Measurements from ENCODE around the gene WARS2.

Gene WARS2

GRCh38 chr1:119005724-119006405, 134.6 kb downstream of the WARS2 start:
- Histone ChIP-seq H3K4me3 (ENCODE audit: low read depth in 1 of 2, low read length in 2 of 2) (no peak overlapping the region), H3K36me3 (ENCODE audit: control insufficient read depth in 1 of 2, insufficient read depth in 2 of 2, low read length in 2 of 2) (no peaks in the 10 kb centered on the region), H3K9ac (ENCODE audit: low read depth in 1 of 2, low read length in 2 of 2) (no peak overlapping the region), H3K4me1 (ENCODE audit: control insufficient read depth in 1 of 2, insufficient read depth in 2 of 2, low read length in 2 of 2) (peaks cover 12% of the 10 kb centered on the region in 2 donors), H3K27ac (ENCODE audit: low read depth, low read length) (no peak overlapping the region), H3K9me3 (ENCODE audit: control insufficient read depth in 1 of 2, low read length in 2 of 2) (no peaks in the 10 kb centered on the region), H3K27me3 (ENCODE audit: control insufficient read depth in 1 of 2, insufficient read depth in 2 of 2, low read length in 2 of 2) (peaks cover 71 to 90% of the 10 kb centered on the region in 2 donors)

DNA sequence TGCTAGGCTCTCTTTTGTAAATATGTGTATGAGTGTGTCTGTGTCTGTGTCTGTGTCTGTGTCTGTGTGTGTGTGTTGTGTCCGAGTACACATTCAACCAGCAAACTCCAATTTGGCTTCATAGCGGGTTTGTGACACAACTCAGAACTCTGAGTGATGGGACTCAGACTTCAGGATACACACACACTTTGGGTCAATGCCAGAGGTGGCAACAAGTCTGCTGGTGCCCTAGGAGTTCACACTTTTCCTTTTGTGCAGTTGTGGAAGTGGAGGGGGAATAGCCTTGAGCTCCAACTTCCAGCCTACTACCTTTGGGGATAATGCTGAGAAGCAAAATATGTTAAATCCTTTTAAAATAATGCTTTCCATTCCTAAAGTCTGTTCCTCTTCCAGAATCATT, 135.7 kb downstream of the WARS2 start:
- Histone ChIP-seq H3K9me3 (ENCODE audit: control insufficient read depth in 1 of 2, low read length in 2 of 2) (no peaks in the 10 kb centered on the region), H3K36me3 (ENCODE audit: control insufficient read depth in 1 of 2, insufficient read depth in 2 of 2, low read length in 2 of 2) (no peaks in the 10 kb centered on the region), H3K4me1 (ENCODE audit: control insufficient read depth in 1 of 2, insufficient read depth in 2 of 2, low read length in 2 of 2) (peaks cover 12 to 16% of the 10 kb centered on the region in 2 donors), H3K27ac (ENCODE audit: low read depth, low read length) (no peak overlapping the region), H3K27me3 (ENCODE audit: control insufficient read depth in 1 of 2, insufficient read depth in 2 of 2, low read length in 2 of 2) (peaks cover 82 to 91% of the 10 kb centered on the region in 2 donors), H3K9ac (ENCODE audit: low read depth in 1 of 2, low read length in 2 of 2) (no peak overlapping the region), H3K4me3 (ENCODE audit: low read depth in 1 of 2, low read length in 2 of 2) (no peak overlapping the region)

DNA sequence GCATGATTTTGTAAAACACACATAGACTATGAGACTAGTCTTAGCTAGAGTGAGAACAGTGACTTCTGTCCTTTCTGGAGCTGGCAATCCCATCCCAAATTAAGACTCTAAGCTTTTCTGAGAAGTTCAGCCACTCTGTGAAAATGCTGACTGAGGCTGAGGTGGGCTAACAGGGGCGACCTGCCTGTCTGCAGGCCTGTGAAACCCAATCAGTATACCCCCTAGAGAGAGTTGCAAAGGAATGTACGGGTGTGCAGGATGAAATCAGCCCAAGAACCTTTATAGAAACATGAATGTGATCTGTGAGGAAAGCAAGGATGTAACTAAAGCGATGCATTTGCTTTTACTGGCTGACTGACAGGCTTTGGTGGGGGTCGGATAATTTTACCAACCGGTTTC, 136.3 kb downstream of the WARS2 start:
- Histone ChIP-seq H3K36me3 (ENCODE audit: control insufficient read depth in 1 of 2, insufficient read depth in 2 of 2, low read length in 2 of 2) (no peaks in the 10 kb centered on the region), H3K9me3 (ENCODE audit: control insufficient read depth in 1 of 2, low read length in 2 of 2) (no peaks in the 10 kb centered on the region), H3K27ac (ENCODE audit: low read depth, low read length) (no peak overlapping the region), H3K4me3 (ENCODE audit: low read depth in 1 of 2, low read length in 2 of 2) (no peak overlapping the region), H3K9ac (ENCODE audit: low read depth in 1 of 2, low read length in 2 of 2) (no peak overlapping the region), H3K4me1 (ENCODE audit: control insufficient read depth in 1 of 2, insufficient read depth in 2 of 2, low read length in 2 of 2) (peaks cover 12 to 16% of the 10 kb centered on the region in 2 donors), H3K27me3 (ENCODE audit: control insufficient read depth in 1 of 2, insufficient read depth in 2 of 2, low read length in 2 of 2) (peaks cover 87 to 91% of the 10 kb centered on the region in 2 donors)

- Histone ChIP-seq H3K36me3 (ENCODE audit: control insufficient read depth in 1 of 2, insufficient read depth in 2 of 2, low read length in 2 of 2) (no peaks in the 10 kb centered on the region), H3K9ac (ENCODE audit: low read depth in 1 of 2, low read length in 2 of 2) (no peak overlapping the region), H3K9me3 (ENCODE audit: control insufficient read depth in 1 of 2, low read length in 2 of 2) (no peaks in the 10 kb centered on the region), H3K4me3 (ENCODE audit: low read depth in 1 of 2, low read length in 2 of 2) (no peak overlapping the region), H3K4me1 (ENCODE audit: control insufficient read depth in 1 of 2, insufficient read depth in 2 of 2, low read length in 2 of 2) (peaks cover 11 to 15% of the 10 kb centered on the region in 2 donors), H3K27me3 (ENCODE audit: control insufficient read depth in 1 of 2, insufficient read depth in 2 of 2, low read length in 2 of 2) (peaks cover 91 to 93% of the 10 kb centered on the region in 2 donors), H3K27ac (ENCODE audit: low read depth, low read length) (no peak overlapping the region)
These were observed 136.9 kb downstream of the WARS2 start for GRCh38 chr1:119003413-119004128.

DNA sequence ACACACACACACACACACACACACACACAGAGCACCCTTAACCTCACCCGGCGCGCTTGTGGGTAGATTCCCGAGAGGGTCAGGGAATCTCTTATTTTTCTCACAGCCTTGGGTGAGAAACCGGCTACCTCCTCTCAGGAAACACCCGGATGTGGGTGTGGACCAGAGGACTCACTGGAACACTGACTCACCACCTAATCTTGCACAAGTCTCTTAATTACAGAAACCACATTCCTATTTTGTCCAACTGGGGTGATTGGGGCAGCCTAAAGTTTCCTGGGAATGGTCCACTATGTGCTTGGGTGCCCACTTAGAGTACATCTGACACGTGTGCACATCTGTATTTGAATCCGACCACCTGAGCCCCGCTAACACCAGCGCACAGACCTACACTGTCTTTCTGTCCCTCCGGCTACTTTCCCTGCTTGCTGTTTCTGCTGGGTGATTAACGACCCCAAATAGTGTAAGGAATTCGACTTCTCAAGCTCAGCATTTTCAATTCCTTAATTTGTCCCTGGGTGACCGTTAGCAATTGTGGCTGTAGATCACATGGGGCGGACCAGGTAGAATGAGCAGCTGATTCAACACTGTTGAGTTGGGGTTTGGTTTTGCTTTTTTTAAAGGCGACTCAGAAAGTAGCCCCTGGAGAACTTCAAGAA, 138.3 kb downstream of the WARS2 start:
- Histone ChIP-seq H3K4me1 (ENCODE audit: control insufficient read depth in 1 of 2, insufficient read depth in 2 of 2, low read length in 2 of 2) (peaks cover 4% of the 10 kb centered on the region in 2 donors), H3K27me3 (ENCODE audit: control insufficient read depth in 1 of 2, insufficient read depth in 2 of 2, low read length in 2 of 2) (peaks cover 87 to 90% of the 10 kb centered on the region in 2 donors), H3K9ac (ENCODE audit: low read depth in 1 of 2, low read length in 2 of 2) (no peak overlapping the region), H3K4me3 (ENCODE audit: low read depth in 1 of 2, low read length in 2 of 2) (peak overlapping the region in 1 of 2 donors; percentile 26), H3K9me3 (ENCODE audit: control insufficient read depth in 1 of 2, low read length in 2 of 2) (no peaks in the 10 kb centered on the region), H3K27ac (ENCODE audit: low read depth, low read length) (no peak overlapping the region), H3K36me3 (ENCODE audit: control insufficient read depth in 1 of 2, insufficient read depth in 2 of 2, low read length in 2 of 2) (no peaks in the 10 kb centered on the region)

- H3K4me3 ChIP-seq (ENCODE audit: low read depth in 1 of 2, low read length in 2 of 2), result peak overlapping the region; percentile 7 to 10
- peaks cover 83 to 90% of the 10 kb centered on the region in 2 donors for H3K27me3 ChIP-seq (ENCODE audit: control insufficient read depth in 1 of 2, insufficient read depth in 2 of 2, low read length in 2 of 2)
- no peaks in the 10 kb centered on the region for H3K36me3 ChIP-seq (ENCODE audit: control insufficient read depth in 1 of 2, insufficient read depth in 2 of 2, low read length in 2 of 2)
- H3K9me3 ChIP-seq (ENCODE audit: control insufficient read depth in 1 of 2, low read length in 2 of 2), result no peaks in the 10 kb centered on the region
- no peak overlapping the region for H3K9ac ChIP-seq (ENCODE audit: low read depth in 1 of 2, low read length in 2 of 2)
- no peak overlapping the region for H3K27ac ChIP-seq (ENCODE audit: low read depth, low read length)
- peaks cover 4% of the 10 kb centered on the region in 2 donors for H3K4me1 ChIP-seq (ENCODE audit: control insufficient read depth in 1 of 2, insufficient read depth in 2 of 2, low read length in 2 of 2)
These were observed 139.0 kb downstream of the WARS2 start for GRCh38 chr1:119001181-119002027.

DNA sequence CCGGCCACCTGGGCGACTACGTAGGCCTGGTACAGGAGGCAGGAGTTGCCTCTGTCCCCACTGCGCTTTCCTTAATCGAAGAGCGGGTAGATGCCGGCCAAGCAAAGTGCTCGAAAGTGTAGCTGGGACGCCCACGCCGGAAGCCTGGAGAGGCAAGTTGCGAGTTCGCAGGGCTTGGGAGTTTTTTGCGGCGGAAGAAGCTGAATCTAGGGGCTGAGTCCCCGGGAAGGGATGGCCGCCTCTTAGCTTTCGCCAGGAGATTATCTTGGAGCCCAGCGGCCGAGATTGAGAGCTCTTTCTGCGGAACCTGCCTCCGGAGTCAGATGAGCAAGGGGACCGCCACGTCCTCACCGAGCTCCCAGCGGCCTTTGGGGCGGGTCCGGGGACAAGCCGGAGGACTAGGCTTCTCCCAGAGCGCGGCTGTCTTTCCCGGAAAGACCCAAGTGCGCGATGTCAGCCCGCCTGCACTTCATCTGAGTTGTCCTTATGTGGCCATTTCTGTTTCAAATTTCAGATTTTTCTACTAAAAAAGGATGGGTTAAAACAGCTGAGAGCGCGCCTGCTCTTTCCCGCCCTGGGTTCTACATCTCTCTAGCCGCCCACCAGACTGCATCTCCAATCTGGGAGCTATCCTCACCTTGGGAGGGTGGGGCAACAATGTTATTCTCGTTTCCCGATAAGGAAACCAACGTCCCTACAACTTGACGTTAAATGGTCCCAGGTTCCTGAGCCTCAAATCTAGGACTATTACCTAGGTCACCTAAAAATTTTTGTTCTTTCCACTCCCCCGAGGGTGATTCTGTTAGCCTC, 139.9 kb downstream of the WARS2 start:
- Histone ChIP-seq H3K27ac (ENCODE audit: low read depth, low read length) (no peak overlapping the region), H3K4me3 (ENCODE audit: low read depth in 1 of 2, low read length in 2 of 2) (peak overlapping the region; percentile 7 to 10), H3K27me3 (ENCODE audit: control insufficient read depth in 1 of 2, insufficient read depth in 2 of 2, low read length in 2 of 2) (peaks cover 82 to 90% of the 10 kb centered on the region in 2 donors)

DNA sequence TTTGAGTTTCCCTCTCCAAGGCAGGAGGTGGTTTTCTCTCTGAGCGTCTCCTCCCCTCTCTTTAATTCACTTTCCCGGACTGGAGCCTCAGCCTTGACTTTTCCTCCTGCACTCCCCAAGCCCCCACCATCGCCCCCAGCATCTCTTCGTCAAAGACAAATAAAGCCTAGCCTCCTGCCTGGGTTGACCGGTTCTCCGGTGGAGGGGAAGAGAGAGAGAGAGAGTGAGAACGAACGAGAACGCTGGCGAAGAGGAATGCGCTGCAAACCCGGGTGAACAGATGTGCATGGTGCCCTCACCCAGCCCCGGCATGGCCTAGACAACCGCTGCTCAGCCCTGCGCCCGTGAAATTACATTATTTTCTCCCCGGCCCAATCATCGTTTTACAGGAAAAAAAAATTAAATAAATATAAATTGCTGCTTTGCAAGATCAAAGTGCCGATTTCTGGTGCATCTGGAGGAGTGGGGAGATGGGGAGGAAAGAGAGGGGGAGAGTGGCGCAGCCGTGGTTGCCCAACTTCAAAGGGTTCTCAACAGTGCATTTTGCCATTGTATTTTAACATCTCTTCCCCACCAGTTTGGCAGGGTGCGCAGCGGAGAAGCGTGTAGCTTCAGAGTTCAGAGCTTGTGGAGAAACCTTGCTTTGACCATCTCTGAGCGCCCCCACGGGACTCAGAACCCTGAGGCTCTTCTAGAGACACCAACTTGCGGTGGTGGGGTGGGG, 140.9 kb downstream of the WARS2 start:
- Histone ChIP-seq H3K4me1 (ENCODE audit: control insufficient read depth in 1 of 2, insufficient read depth in 2 of 2, low read length in 2 of 2) (peaks cover 4% of the 10 kb centered on the region in 2 donors), H3K4me3 (ENCODE audit: low read depth in 1 of 2, low read length in 2 of 2) (no peak overlapping the region), H3K9me3 (ENCODE audit: control insufficient read depth in 1 of 2, low read length in 2 of 2) (no peaks in the 10 kb centered on the region), H3K9ac (ENCODE audit: low read depth in 1 of 2, low read length in 2 of 2) (no peak overlapping the region), H3K27ac (ENCODE audit: low read depth, low read length) (no peak overlapping the region), H3K27me3 (ENCODE audit: control insufficient read depth in 1 of 2, insufficient read depth in 2 of 2, low read length in 2 of 2) (peaks cover 83 to 91% of the 10 kb centered on the region in 2 donors), H3K36me3 (ENCODE audit: control insufficient read depth in 1 of 2, insufficient read depth in 2 of 2, low read length in 2 of 2) (no peaks in the 10 kb centered on the region)

More for the DNA sequence above, 139.9 kb downstream of the WARS2 start:
- Histone ChIP-seq H3K4me1 (ENCODE audit: control insufficient read depth in 1 of 2, insufficient read depth in 2 of 2, low read length in 2 of 2) (peaks cover 4% of the 10 kb centered on the region in 2 donors), H3K36me3 (ENCODE audit: control insufficient read depth in 1 of 2, insufficient read depth in 2 of 2, low read length in 2 of 2) (no peaks in the 10 kb centered on the region), H3K9ac (ENCODE audit: low read depth in 1 of 2, low read length in 2 of 2) (no peak overlapping the region), H3K9me3 (ENCODE audit: control insufficient read depth in 1 of 2, low read length in 2 of 2) (no peaks in the 10 kb centered on the region)

DNA sequence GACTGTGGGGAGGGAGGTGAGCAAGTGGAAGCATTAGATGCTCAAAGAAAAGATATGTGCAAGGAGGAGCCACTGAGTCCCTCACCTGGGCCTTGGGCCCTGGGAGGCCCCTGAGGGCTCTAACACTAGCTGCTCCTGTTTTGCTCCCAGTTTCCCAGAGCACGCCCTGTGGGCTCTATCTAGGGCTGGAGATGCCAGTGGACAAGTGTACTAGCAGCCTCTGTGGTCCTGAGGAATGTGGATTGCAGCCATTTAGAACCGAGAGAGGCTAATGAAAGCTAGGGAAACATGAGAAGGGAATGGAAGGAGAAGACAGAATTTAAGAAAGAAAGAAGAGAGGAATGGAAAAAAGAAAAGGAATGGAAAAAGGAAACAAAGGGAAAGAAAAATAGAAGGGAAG, 142.3 kb downstream of the WARS2 start:
- no peaks in the 10 kb centered on the region for H3K36me3 ChIP-seq (ENCODE audit: control insufficient read depth in 1 of 2, insufficient read depth in 2 of 2, low read length in 2 of 2)
- peaks cover 4% of the 10 kb centered on the region in 2 donors for H3K4me1 ChIP-seq (ENCODE audit: control insufficient read depth in 1 of 2, insufficient read depth in 2 of 2, low read length in 2 of 2)
- H3K27me3 ChIP-seq (ENCODE audit: control insufficient read depth in 1 of 2, insufficient read depth in 2 of 2, low read length in 2 of 2), result peaks cover 87 to 94% of the 10 kb centered on the region in 2 donors
- H3K27ac ChIP-seq (ENCODE audit: low read depth, low read length), result no peak overlapping the region
- no peak overlapping the region for H3K9ac ChIP-seq (ENCODE audit: low read depth in 1 of 2, low read length in 2 of 2)
- no peaks in the 10 kb centered on the region for H3K9me3 ChIP-seq (ENCODE audit: control insufficient read depth in 1 of 2, low read length in 2 of 2)
- H3K4me3 ChIP-seq (ENCODE audit: low read depth in 1 of 2, low read length in 2 of 2), result no peak overlapping the region
